GM23338 (cell line): Measurements from ENCODE around the gene GJB3. TPM values are rescaled to one million over a fixed set of nuclear protein-coding genes. Genes with fewer than 3 reads are reported as not detected.

Experiments
- ATAC-seq: fragments of 200-7000 bp; cut with Tn5 transposase; 3 replicates; pipeline ENCODE4 v1.9.1; 2020
- DNase-seq: peaks from one replicate; pipeline ENCODE4 v3.0.0-alpha.2; 2015; ENCODE audit warnings: low spot score
- H2AFZ ChIP-seq: fragments of 200-600 bp; sonication (generic); 2 replicates; pipeline ENCODE4 v1.8.0; 2016; ENCODE audit warnings: antibody characterized with exemption, mild to moderate bottlenecking, moderate library complexity
- H3F3A ChIP-seq: fragments of 200-600 bp; sonication (generic); replicated peaks from 2 replicates; pipeline ENCODE4 v1.8.0; 2017; ENCODE audit warnings: antibody characterized with exemption, mixed run types, low read depth
- H3K27ac ChIP-seq: fragments of 200-600 bp; sonication (generic); 2 replicates; pipeline ENCODE4 v1.6.1; 2016; ENCODE audit warnings: low read depth
- H3K27me3 ChIP-seq: fragments of 200-600 bp; sonication (generic); 2 replicates; pipeline ENCODE4 v1.8.0; 2016; ENCODE audit warnings: mild to moderate bottlenecking, mixed run types, moderate library complexity; ENCODE audit not compliant: insufficient read depth
- H3K36me3 ChIP-seq: fragments of 200-600 bp; sonication (generic); 2 replicates; pipeline ENCODE4 v1.8.0; 2016; ENCODE audit warnings: mild to moderate bottlenecking; ENCODE audit not compliant: insufficient read depth
- H3K4me1 ChIP-seq: fragments of 200-600 bp; sonication (generic); 2 replicates; pipeline ENCODE4 v1.8.0; 2016; ENCODE audit warnings: mild to moderate bottlenecking, moderate library complexity; ENCODE audit not compliant: insufficient read depth
- H3K4me2 ChIP-seq: fragments of 200-600 bp; sonication (generic); 2 replicates; pipeline ENCODE4 v1.7.1; 2017; ENCODE audit warnings: mixed run types
- H3K4me3 ChIP-seq: fragments of 200-600 bp; sonication (generic); 2 replicates; pipeline ENCODE4 v1.6.1; 2016; ENCODE audit warnings: mixed run types
- H3K79me2 ChIP-seq: fragments of 200-600 bp; sonication (generic); replicated peaks from 2 replicates; pipeline ENCODE4 v1.8.0; 2017; ENCODE audit warnings: mild to moderate bottlenecking; ENCODE audit not compliant: insufficient read depth
- H3K9me2 ChIP-seq: fragments of 200-600 bp; sonication (generic); 2 replicates; pipeline ENCODE4 v1.8.0; 2017; ENCODE audit not compliant: insufficient read depth
- H4K20me1 ChIP-seq: fragments of 200-600 bp; sonication (generic); replicated peaks from 2 replicates; pipeline ENCODE4 v1.8.0; 2017; ENCODE audit warnings: mild to moderate bottlenecking; ENCODE audit not compliant: insufficient read depth
- H3K27ac Mint-ChIP-seq: 2 replicates; pipeline ENCODE4 v1.8.0; 2020; ENCODE audit warnings: inconsistent platforms, mild to moderate bottlenecking, moderate library complexity, mixed read lengths
- H3K27me3 Mint-ChIP-seq: 3 replicates; pipeline ENCODE4 v1.8.0; 2022; ENCODE audit warnings: low read depth, mild to moderate bottlenecking, moderate library complexity, mixed read lengths, inconsistent platforms; ENCODE audit not compliant: insufficient read depth, poor library complexity
- H3K36me3 Mint-ChIP-seq: 3 replicates; pipeline ENCODE4 v1.8.0; 2021; ENCODE audit warnings: low read depth, mild to moderate bottlenecking, inconsistent platforms, moderate library complexity, mixed read lengths
- H3K4me1 Mint-ChIP-seq: 3 replicates; pipeline ENCODE4 v1.8.0; 2020; ENCODE audit warnings: mild to moderate bottlenecking, inconsistent platforms, mixed read lengths
- H3K4me3 Mint-ChIP-seq: 3 replicates; pipeline ENCODE4 v1.8.0; 2021; ENCODE audit warnings: moderate library complexity, mild to moderate bottlenecking, inconsistent platforms, mixed read lengths
- H3K9me3 Mint-ChIP-seq: 3 replicates; pipeline ENCODE4 v1.8.0; 2020; ENCODE audit warnings: moderate library complexity, mild to moderate bottlenecking, inconsistent platforms, mixed read lengths
- JUNB ChIP-seq: IDR thresholded peaks from one replicate; pipeline ENCODE4 v1.6.1; 2016; ENCODE audit warnings: antibody characterized with exemption; ENCODE audit not compliant: unreplicated experiment
- NANOG ChIP-seq: IDR thresholded peaks from 2 replicates; pipeline ENCODE4 v1.6.1; 2016; ENCODE audit warnings: antibody characterized with exemption, borderline replicate concordance
- ZNF114 ChIP-seq: fragments of 250-450 bp; sonication (Bioruptor Pico); IDR thresholded peaks from 2 replicates; pipeline ENCODE4 v1.5.0; 2020; ENCODE audit warnings: mild to moderate bottlenecking, moderate library complexity
- polyA plus RNA-seq: library from polyadenylated mRNA; unstranded; fragments of >200 nt; fragmentation: Nextera tagmentation; extraction: Ambion mirVana; gene quantifications from 2 replicates; pipeline ENCODE4 v1.2.1, GENCODE V29; 2016
- total RNA-seq: library from RNA; depleted of rRNA; stranded (reverse); fragments of >200 nt; shearing (Covaris generic); gene quantifications from 2 replicates; pipeline ENCODE4 v1.2.3, GENCODE V29; 2014
- TF ChIP-seq, protein P1 (sequence below): fragments of 250-450 bp; sonication (Bioruptor Pico); IDR thresholded peaks from 2 replicates; pipeline ENCODE4 v1.5.0; 2020; ENCODE audit warnings: mild to moderate bottlenecking, moderate library complexity
- TF ChIP-seq, protein P2 (sequence below), 2 experiments: fragments of 200-600 bp in 1 of 2; sonication (generic) in 1 of 2; conservative IDR thresholded peaks; 2 replicates each; pipeline versions ENCODE4 v1.5.1 to v1.6.1; 2016 to 2017; ENCODE audit warnings: antibody characterized with exemption in 2 of 2, low read depth in 2 of 2, mild to moderate bottlenecking in 2 of 2, moderate library complexity in 1 of 2

Gene GJB3
- total and polyA plus RNA-seq, 2 experiments from 2014 or later = 0.26 to 0.31 TPM

DNA sequence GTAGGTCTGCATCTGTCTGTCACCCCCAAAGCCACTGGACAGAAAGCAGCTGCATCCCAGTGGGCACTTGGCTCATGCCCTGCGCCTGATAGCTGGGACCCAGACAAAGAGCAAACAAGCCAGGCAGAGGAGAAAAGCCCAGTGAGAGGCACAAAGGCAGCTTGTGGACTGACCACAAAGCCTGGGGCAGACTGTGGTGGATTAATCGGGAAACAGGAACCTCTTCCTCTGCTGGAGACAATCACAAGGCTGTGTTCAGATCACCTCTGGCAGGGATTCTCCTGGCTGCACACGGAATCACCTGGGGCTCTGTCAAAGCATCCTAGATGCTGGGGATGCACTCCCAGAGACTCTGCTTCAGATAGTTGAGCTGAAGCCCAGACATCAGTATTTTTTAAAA lies 41.4 kb upstream of the GJB3 start (continued):
- TF ChIP-seq, protein P1, sequence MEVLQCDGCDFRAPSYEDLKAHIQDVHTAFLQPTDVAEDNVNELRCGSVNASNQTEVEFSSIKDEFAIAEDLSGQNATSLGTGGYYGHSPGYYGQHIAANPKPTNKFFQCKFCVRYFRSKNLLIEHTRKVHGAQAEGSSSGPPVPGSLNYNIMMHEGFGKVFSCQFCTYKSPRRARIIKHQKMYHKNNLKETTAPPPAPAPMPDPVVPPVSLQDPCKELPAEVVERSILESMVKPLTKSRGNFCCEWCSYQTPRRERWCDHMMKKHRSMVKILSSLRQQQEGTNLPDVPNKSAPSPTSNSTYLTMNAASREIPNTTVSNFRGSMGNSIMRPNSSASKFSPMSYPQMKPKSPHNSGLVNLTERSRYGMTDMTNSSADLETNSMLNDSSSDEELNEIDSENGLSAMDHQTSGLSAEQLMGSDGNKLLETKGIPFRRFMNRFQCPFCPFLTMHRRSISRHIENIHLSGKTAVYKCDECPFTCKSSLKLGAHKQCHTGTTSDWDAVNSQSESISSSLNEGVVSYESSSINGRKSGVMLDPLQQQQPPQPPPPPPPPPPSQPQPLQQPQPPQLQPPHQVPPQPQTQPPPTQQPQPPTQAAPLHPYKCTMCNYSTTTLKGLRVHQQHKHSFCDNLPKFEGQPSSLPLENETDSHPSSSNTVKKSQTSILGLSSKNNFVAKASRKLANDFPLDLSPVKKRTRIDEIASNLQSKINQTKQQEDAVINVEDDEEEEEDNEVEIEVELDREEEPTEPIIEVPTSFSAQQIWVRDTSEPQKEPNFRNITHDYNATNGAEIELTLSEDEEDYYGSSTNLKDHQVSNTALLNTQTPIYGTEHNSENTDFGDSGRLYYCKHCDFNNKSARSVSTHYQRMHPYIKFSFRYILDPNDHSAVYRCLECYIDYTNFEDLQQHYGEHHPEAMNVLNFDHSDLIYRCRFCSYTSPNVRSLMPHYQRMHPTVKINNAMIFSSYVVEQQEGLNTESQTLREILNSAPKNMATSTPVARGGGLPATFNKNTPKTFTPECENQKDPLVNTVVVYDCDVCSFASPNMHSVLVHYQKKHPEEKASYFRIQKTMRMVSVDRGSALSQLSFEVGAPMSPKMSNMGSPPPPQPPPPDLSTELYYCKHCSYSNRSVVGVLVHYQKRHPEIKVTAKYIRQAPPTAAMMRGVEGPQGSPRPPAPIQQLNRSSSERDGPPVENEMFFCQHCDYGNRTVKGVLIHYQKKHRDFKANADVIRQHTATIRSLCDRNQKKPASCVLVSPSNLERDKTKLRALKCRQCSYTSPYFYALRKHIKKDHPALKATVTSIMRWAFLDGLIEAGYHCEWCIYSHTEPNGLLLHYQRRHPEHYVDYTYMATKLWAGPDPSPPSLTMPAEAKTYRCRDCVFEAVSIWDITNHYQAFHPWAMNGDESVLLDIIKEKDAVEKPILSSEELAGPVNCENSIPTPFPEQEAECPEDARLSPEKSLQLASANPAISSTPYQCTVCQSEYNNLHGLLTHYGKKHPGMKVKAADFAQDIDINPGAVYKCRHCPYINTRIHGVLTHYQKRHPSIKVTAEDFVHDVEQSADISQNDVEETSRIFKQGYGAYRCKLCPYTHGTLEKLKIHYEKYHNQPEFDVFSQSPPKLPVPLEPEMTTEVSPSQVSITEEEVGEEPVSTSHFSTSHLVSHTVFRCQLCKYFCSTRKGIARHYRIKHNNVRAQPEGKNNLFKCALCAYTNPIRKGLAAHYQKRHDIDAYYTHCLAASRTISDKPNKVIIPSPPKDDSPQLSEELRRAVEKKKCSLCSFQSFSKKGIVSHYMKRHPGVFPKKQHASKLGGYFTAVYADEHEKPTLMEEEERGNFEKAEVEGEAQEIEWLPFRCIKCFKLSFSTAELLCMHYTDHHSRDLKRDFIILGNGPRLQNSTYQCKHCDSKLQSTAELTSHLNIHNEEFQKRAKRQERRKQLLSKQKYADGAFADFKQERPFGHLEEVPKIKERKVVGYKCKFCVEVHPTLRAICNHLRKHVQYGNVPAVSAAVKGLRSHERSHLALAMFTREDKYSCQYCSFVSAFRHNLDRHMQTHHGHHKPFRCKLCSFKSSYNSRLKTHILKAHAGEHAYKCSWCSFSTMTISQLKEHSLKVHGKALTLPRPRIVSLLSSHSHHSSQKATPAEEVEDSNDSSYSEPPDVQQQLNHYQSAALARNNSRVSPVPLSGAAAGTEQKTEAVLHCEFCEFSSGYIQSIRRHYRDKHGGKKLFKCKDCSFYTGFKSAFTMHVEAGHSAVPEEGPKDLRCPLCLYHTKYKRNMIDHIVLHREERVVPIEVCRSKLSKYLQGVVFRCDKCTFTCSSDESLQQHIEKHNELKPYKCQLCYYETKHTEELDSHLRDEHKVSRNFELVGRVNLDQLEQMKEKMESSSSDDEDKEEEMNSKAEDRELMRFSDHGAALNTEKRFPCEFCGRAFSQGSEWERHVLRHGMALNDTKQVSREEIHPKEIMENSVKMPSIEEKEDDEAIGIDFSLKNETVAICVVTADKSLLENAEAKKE = no peak
- no peak for TF ChIP-seq NANOG
- no peak for TF ChIP-seq ZNF114 (CRISPR knock-in tag)

DNA sequence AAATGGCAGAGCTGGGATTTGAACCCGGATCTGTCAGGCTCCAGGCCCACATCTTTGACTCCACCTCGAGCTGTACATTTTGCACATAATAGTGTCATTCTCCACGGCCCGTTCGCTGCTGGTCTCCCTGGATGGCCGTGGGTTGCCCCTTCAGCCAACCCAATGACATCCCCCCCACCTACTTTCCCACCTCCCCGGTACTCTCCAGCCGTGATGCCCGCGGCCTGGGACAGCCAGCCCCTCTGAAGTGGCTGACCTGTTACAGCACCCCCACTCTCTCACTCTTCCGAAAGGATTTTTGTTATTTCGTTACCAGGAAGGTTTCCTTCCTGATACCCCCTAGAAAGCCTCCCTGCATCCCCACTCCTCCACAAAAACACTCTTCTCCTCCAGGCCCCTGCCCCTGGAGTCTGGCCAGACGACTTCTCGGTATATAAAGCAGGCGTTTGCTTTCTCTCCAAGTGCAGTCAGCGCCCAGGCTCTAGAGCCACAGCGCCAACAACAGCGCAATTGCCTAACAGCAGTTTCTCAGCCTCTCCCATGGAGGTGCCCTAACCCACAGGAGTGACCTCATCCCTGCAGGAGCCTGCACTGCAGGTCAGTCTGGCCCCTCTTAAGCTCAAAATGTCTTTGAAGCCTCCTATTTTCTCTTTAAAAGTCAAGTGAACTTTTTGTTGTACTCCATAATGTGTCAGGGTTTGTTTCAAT lies 40.7 kb upstream of the GJB3 start:
- Mint-ChIP-seq H3K4me1 (peaks cover 16% of the 10 kb centered on the region), H3K9me3 (no peaks in the 10 kb centered on the region; the same call in 2 of the 3 replicates), H3K27ac (no peak overlapping the region), H3K4me3 (no peak overlapping the region), H3K27me3 (peaks cover 6% of the 10 kb centered on the region), H3K36me3 (no peaks in the 10 kb centered on the region)
- TF ChIP-seq, protein P2, sequence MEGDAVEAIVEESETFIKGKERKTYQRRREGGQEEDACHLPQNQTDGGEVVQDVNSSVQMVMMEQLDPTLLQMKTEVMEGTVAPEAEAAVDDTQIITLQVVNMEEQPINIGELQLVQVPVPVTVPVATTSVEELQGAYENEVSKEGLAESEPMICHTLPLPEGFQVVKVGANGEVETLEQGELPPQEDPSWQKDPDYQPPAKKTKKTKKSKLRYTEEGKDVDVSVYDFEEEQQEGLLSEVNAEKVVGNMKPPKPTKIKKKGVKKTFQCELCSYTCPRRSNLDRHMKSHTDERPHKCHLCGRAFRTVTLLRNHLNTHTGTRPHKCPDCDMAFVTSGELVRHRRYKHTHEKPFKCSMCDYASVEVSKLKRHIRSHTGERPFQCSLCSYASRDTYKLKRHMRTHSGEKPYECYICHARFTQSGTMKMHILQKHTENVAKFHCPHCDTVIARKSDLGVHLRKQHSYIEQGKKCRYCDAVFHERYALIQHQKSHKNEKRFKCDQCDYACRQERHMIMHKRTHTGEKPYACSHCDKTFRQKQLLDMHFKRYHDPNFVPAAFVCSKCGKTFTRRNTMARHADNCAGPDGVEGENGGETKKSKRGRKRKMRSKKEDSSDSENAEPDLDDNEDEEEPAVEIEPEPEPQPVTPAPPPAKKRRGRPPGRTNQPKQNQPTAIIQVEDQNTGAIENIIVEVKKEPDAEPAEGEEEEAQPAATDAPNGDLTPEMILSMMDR (conservative IDR thresholded peaks at IDR 0.05; ENCODE audit: low read depth in 2 of 2) = peak; percentile 12 to 49; a peak in 3 of 4 replicates
- TF ChIP-seq JUNB (no peak), ZNF114 (CRISPR knock-in tag) (no peak)
- Histone ChIP-seq H3F3A (no peaks in the 10 kb centered on the region), H2AFZ (peak overlapping the region; percentile 59; the same call in 1 of the 2 replicates), H3K79me2 (no peaks in the 10 kb centered on the region), H3K27ac (no peak overlapping the region), H3K27me3 (no peaks in the 10 kb centered on the region), H3K9me2 (no peaks in the 10 kb centered on the region), H3K4me1 (no peaks in the 10 kb centered on the region; the same call in 1 of the 2 replicates), H3K4me2 (no peak overlapping the region), H3K4me3 (no peak overlapping the region), H3K36me3 (no peaks in the 10 kb centered on the region), H4K20me1 (no peaks in the 10 kb centered on the region)
- DNase-seq (peak; percentile 68), ATAC-seq (peak; percentile 82)
